Measurements from ENCODE around the gene FMN1. TPM values are rescaled to one million over a fixed set of nuclear protein-coding genes. Genes with fewer than 3 reads are reported as not detected.

The FMN1 gene
- total RNA-seq, 2 donors from 2014 or later = 13.7 to 17.1 TPM

- Histone ChIP-seq H3K36me3 (replicated peaks in 1 of 2; ENCODE audit: insufficient read depth in 1 of 2, low read depth in 2 of 2) (no peaks in the 10 kb centered on the region), H3K9me3 (no peaks in the 10 kb centered on the region), H3K4me3 (no peak overlapping the region), H3K27ac (no peak overlapping the region), H3K4me1 (peaks cover 6% of the 10 kb centered on the region), H3K27me3 (no peaks in the 10 kb centered on the region)
- 89 to 95% methylated on average over 3 of the region's 3 CpGs for WGBS, 2 donors
- intact Hi-C loops (cut with DNase I) = no loop called here
- DNase-seq (no peak), ATAC-seq (no peak)
- TF ChIP-seq CTCF (IDR thresholded peaks at IDR 0.05) (peak; percentile 16 to 52 (median 42)), POLR2A (IDR thresholded peaks at IDR 0.05) (no peak)
These were observed 21.7 kb upstream of the FMN1 start for GRCh38 chr15:33215941-33216872.

GRCh38 chr15:33211176-33211808, 16.8 kb upstream of the FMN1 start:
- ATAC-seq (no peak), DNase-seq (peak in 3 of 4 donors; percentile 27 to 36 (median 34))
- TF ChIP-seq POLR2A (IDR thresholded peaks at IDR 0.05) = no peak
- no peak for TF ChIP-seq CTCF (IDR thresholded peaks at IDR 0.05)
- 45 to 47% methylated on average over 3 of the region's 3 CpGs for WGBS, 2 donors
- intact Hi-C loops (cut with DNase I) = no loop called here
- Histone ChIP-seq H3K9me3 (no peaks in the 10 kb centered on the region), H3K4me3 (no peak overlapping the region), H3K27ac (no peak overlapping the region), H3K27me3 (no peaks in the 10 kb centered on the region), H3K4me1 (peaks cover under 1% of the 10 kb centered on the region), H3K36me3 (replicated peaks in 1 of 2; ENCODE audit: insufficient read depth in 1 of 2, low read depth in 2 of 2) (no peaks in the 10 kb centered on the region)

- no peak overlapping the region for H3K27ac ChIP-seq
- DNase-seq (no peak), ATAC-seq (no peak)
- H3K4me1 ChIP-seq = no peaks in the 10 kb centered on the region
- H3K36me3 ChIP-seq (replicated peaks in 1 of 2; ENCODE audit: insufficient read depth in 1 of 2, low read depth in 2 of 2) = no peaks in the 10 kb centered on the region
- no peaks in the 10 kb centered on the region for H3K27me3 ChIP-seq
- no peak for TF ChIP-seq CTCF (IDR thresholded peaks at IDR 0.05)
- no peak for TF ChIP-seq POLR2A (IDR thresholded peaks at IDR 0.05)
- intact Hi-C loops (cut with DNase I) = no loop called here
- WGBS, 2 donors = 62 to 63% methylated on average over 2 of the region's 2 CpGs
- H3K9me3 ChIP-seq = no peaks in the 10 kb centered on the region
- H3K4me3 ChIP-seq = no peak overlapping the region
These were observed 15.3 kb upstream of the FMN1 start for GRCh38 chr15:33209575-33210481.

- no peak for TF ChIP-seq CTCF (IDR thresholded peaks at IDR 0.05)
- no peak for TF ChIP-seq POLR2A (IDR thresholded peaks at IDR 0.05)
- ATAC-seq = no peak
- intact Hi-C loops (cut with DNase I) = no loop called here
- H3K4me3 ChIP-seq = no peak overlapping the region
- H3K9me3 ChIP-seq = no peaks in the 10 kb centered on the region
- no peaks in the 10 kb centered on the region for H3K4me1 ChIP-seq
- H3K27me3 ChIP-seq = no peaks in the 10 kb centered on the region
- DNase-seq = no peak
- 83% methylated on average over 4 of the region's 4 CpGs for WGBS, 2 donors
- H3K36me3 ChIP-seq (replicated peaks in 1 of 2; ENCODE audit: insufficient read depth in 1 of 2, low read depth in 2 of 2) = no peaks in the 10 kb centered on the region
- H3K27ac ChIP-seq = no peak overlapping the region
These were observed 13.1 kb upstream of the FMN1 start for GRCh38 chr15:33207646-33208045.

Data from body of pancreas (tissue), 4 donors.